ENCODE results near the gene GAREM1. TPM values are rescaled to one million over a fixed set of nuclear protein-coding genes. Genes with fewer than 3 reads are reported as not detected.

GAREM1 gene
- total RNA-seq, 1 donor from 2014 or later: 5.1 TPM

- no peak for DNase-seq (ENCODE audit: low spot score)
- no peaks in the 10 kb centered on the region for H3K27me3 Mint-ChIP-seq (ENCODE audit: insufficient read depth, low read depth)
- TF ChIP-seq EZH2 (IDR thresholded peaks at IDR 0.05): no peak
- no peak for TF ChIP-seq CTCF (IDR thresholded peaks at IDR 0.05)
- TF ChIP-seq EZH2phosphoT487 (IDR thresholded peaks at IDR 0.05): no peak
- H4K20me1 ChIP-seq (ENCODE audit: low read depth): no peaks in the 10 kb centered on the region
- no peak overlapping the region for H3K4me3 ChIP-seq
- no peak overlapping the region for H3K27ac ChIP-seq
- H3K79me2 ChIP-seq (ENCODE audit: low read depth): no peaks in the 10 kb centered on the region
- no peaks in the 10 kb centered on the region for H3K27me3 ChIP-seq
- H3K4me1 ChIP-seq: peaks cover 10% of the 10 kb centered on the region
- H3K36me3 Mint-ChIP-seq: peaks cover 10% of the 10 kb centered on the region
- no peak overlapping the region for H3K9ac ChIP-seq
- no peak overlapping the region for H3K4me2 ChIP-seq
- H3K27ac Mint-ChIP-seq: no peak overlapping the region
- no peaks in the 10 kb centered on the region for H3K36me3 ChIP-seq
- peaks cover 9% of the 10 kb centered on the region for H3K4me1 Mint-ChIP-seq
- H3K9me3 ChIP-seq (ENCODE audit: low read depth): no peaks in the 10 kb centered on the region
- H3K4me3 Mint-ChIP-seq: no peak overlapping the region
- H3K9me3 Mint-ChIP-seq: no peaks in the 10 kb centered on the region
- H2AFZ ChIP-seq (replicated peaks): no peak overlapping the region
- H3F3A ChIP-seq (ENCODE audit: low read depth): no peaks in the 10 kb centered on the region
Measured at GRCh38 chr18:32275221-32275620, 195.5 kb downstream of the GAREM1 start.

- Histone ChIP-seq H3K79me2 (ENCODE audit: low read depth) (no peaks in the 10 kb centered on the region), H3K4me2 (no peak overlapping the region), H3F3A (ENCODE audit: low read depth) (no peaks in the 10 kb centered on the region), H3K4me3 (no peak overlapping the region), H2AFZ (replicated peaks) (no peak overlapping the region), H3K9me3 (ENCODE audit: low read depth) (no peaks in the 10 kb centered on the region), H3K36me3 (no peaks in the 10 kb centered on the region), H4K20me1 (ENCODE audit: low read depth) (no peaks in the 10 kb centered on the region), H3K9ac (no peak overlapping the region), H3K27ac (no peak overlapping the region), H3K4me1 (peaks cover 10% of the 10 kb centered on the region), H3K27me3 (no peaks in the 10 kb centered on the region)
- peaks cover 11% of the 10 kb centered on the region for H3K4me1 Mint-ChIP-seq
- H3K36me3 Mint-ChIP-seq: peaks cover 14% of the 10 kb centered on the region
- DNase-seq (ENCODE audit: low spot score): no peak
- TF ChIP-seq CTCF (IDR thresholded peaks at IDR 0.05) (no peak), EZH2 (IDR thresholded peaks at IDR 0.05) (no peak), EZH2phosphoT487 (IDR thresholded peaks at IDR 0.05) (no peak)
- H3K27me3 Mint-ChIP-seq (ENCODE audit: insufficient read depth, low read depth): no peaks in the 10 kb centered on the region
- H3K9me3 Mint-ChIP-seq: no peaks in the 10 kb centered on the region
- no peak overlapping the region for H3K4me3 Mint-ChIP-seq
- no peak overlapping the region for H3K27ac Mint-ChIP-seq
Measured at GRCh38 chr18:32274307-32274706, 196.4 kb downstream of the GAREM1 start.

GRCh38 chr18:32271672-32272208 is 198.9 kb downstream of the GAREM1 start:
- no peak overlapping the region for H3K4me2 ChIP-seq
- no peak overlapping the region for H3K9ac ChIP-seq
- DNase-seq (ENCODE audit: low spot score): peak; percentile 61
- H3K27ac Mint-ChIP-seq: no peak overlapping the region
- no peaks in the 10 kb centered on the region for H3K9me3 Mint-ChIP-seq
- no peaks in the 10 kb centered on the region for H3K9me3 ChIP-seq (ENCODE audit: low read depth)
- no peaks in the 10 kb centered on the region for H3K79me2 ChIP-seq (ENCODE audit: low read depth)
- no peaks in the 10 kb centered on the region for H3K27me3 Mint-ChIP-seq (ENCODE audit: insufficient read depth, low read depth)
- peaks cover 24% of the 10 kb centered on the region for H3K36me3 Mint-ChIP-seq
- H2AFZ ChIP-seq (replicated peaks): no peak overlapping the region
- no peaks in the 10 kb centered on the region for H4K20me1 ChIP-seq (ENCODE audit: low read depth)
- H3K4me1 Mint-ChIP-seq: peaks cover 14% of the 10 kb centered on the region
- no peak overlapping the region for H3K27ac ChIP-seq
- no peaks in the 10 kb centered on the region for H3K36me3 ChIP-seq
- H3K27me3 ChIP-seq: no peaks in the 10 kb centered on the region
- H3F3A ChIP-seq (ENCODE audit: low read depth): no peaks in the 10 kb centered on the region
- no peak overlapping the region for H3K4me3 Mint-ChIP-seq
- peaks cover 10% of the 10 kb centered on the region for H3K4me1 ChIP-seq
- no peak overlapping the region for H3K4me3 ChIP-seq
- TF ChIP-seq CTCF (IDR thresholded peaks at IDR 0.05) (peak; percentile 69), EZH2phosphoT487 (IDR thresholded peaks at IDR 0.05) (no peak)

All from neural progenitor cell (in vitro differentiated cells).